ENCODE results near the gene SLFN11.

DNA sequence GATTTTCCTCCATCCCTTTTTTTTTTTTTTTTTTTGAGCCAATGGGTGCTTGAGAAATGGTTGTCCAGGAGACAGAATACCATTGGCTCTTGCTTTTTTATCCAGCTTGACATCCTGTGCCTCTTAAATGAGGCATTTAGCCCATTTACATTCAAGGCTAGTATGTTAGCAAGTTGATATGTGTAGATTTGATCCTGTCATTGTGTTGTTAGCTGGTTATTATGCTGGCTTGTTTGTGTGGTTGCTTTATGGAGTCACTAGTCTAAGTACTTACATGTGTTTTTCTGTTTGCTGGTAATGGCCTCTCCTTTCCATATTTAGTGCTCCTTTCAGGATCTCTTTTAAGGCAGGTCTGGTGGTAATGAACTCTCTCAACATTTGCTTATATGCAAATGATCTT, 14.1 kb upstream of the SLFN11 start:
- TF ChIP-seq, protein P1, sequence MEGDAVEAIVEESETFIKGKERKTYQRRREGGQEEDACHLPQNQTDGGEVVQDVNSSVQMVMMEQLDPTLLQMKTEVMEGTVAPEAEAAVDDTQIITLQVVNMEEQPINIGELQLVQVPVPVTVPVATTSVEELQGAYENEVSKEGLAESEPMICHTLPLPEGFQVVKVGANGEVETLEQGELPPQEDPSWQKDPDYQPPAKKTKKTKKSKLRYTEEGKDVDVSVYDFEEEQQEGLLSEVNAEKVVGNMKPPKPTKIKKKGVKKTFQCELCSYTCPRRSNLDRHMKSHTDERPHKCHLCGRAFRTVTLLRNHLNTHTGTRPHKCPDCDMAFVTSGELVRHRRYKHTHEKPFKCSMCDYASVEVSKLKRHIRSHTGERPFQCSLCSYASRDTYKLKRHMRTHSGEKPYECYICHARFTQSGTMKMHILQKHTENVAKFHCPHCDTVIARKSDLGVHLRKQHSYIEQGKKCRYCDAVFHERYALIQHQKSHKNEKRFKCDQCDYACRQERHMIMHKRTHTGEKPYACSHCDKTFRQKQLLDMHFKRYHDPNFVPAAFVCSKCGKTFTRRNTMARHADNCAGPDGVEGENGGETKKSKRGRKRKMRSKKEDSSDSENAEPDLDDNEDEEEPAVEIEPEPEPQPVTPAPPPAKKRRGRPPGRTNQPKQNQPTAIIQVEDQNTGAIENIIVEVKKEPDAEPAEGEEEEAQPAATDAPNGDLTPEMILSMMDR (IDR thresholded peaks at IDR 0.05), result no peak
- TF ChIP-seq POLR2A (IDR thresholded peaks at IDR 0.05), result no peak
